K562 (cell line): ENCODE results near the gene CYSTM1. TPM values are rescaled to one million over a fixed set of nuclear protein-coding genes. Genes with fewer than 3 reads are reported as not detected.

Source experiments
- ATF7 ChIP-seq: fragments of 450-650 bp; IDR thresholded peaks from 2 replicates; pipeline ENCODE4 v1.7.1; 2014; ENCODE audit warnings: mild to moderate bottlenecking, moderate library complexity
- TGIF2 ChIP-seq: sonication (generic); formaldehyde crosslinking; IDR thresholded peaks from 2 replicates; pipeline ENCODE4 v1.8.1; 2022; ENCODE audit warnings: mild to moderate bottlenecking, missing genetic modification reagents, moderate library complexity
- polyA plus RNA-seq, 8 experiments: library from polyadenylated mRNA; depleted of rRNA in 4 of 8; stranded (reverse) in 5 of 8; unstranded in 3 of 8; fragments of >200 nt; fragmentation: Nextera tagmentation in 2 of 8; fragmentation: Illumina TruSeq in 1 of 8; extraction: Ambion mirVana in 2 of 8; extraction: Trizol in 1 of 8; gene quantifications; 2 replicates each; pipeline versions ENCODE4 v1.2.1 to v1.2.3, GENCODE V29; 2011 to 2014; ENCODE audit warnings: inconsistent platforms in 1 of 8, missing spikeins in 1 of 8
- total RNA-seq, 7 experiments: library from RNA; depleted of rRNA in 6 of 7; stranded (reverse); fragments of >200 nt in 6 of 7; fragmentation: Illumina TruSeq in 2 of 7; extraction: Trizol in 2 of 7; gene quantifications; 2 replicates each; pipeline versions ENCODE4 v1.2.1 to v1.2.3, GENCODE V29; 2011 to 2021; ENCODE audit warnings: low replicate concordance in 1 of 7
- TF ChIP-seq, protein P1 (sequence below), 2 experiments: fragments of 450-650 bp; formaldehyde crosslinking in 1 of 2; IDR thresholded peaks; 2 replicates each; pipeline versions ENCODE4 v1.4.0 to v1.6.1; 2014 to 2020; ENCODE audit warnings: mild to moderate bottlenecking in 2 of 2, borderline replicate concordance in 1 of 2, low read depth in 1 of 2

The CYSTM1 gene
- total and polyA plus RNA-seq, 9 of the 15 experiments (the other 6 are each of a cell fraction or from before 2014, with no cell fraction given) = 76.1 to 422 (median 108) TPM

DNA sequence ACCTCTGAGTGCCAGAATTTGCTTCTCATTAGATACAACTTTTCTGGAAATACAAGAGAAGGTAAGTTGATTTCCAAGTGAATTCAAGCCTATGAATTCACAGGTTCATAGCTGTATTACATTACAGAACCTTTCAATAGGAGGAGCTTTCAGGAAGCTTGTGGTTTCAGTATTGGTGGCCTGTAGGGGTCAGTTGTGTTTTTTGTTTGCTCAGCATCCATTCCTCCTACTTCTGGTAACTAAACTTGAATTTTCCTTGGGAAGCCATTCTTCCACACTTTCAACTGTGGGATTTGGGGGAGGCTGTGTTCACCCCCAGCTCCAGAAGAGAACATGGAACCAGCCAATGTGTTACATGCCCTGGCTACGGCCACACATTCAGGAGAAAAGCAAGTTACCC, 5.6 kb upstream of the CYSTM1 start (continued):
- TF ChIP-seq, protein P1, sequence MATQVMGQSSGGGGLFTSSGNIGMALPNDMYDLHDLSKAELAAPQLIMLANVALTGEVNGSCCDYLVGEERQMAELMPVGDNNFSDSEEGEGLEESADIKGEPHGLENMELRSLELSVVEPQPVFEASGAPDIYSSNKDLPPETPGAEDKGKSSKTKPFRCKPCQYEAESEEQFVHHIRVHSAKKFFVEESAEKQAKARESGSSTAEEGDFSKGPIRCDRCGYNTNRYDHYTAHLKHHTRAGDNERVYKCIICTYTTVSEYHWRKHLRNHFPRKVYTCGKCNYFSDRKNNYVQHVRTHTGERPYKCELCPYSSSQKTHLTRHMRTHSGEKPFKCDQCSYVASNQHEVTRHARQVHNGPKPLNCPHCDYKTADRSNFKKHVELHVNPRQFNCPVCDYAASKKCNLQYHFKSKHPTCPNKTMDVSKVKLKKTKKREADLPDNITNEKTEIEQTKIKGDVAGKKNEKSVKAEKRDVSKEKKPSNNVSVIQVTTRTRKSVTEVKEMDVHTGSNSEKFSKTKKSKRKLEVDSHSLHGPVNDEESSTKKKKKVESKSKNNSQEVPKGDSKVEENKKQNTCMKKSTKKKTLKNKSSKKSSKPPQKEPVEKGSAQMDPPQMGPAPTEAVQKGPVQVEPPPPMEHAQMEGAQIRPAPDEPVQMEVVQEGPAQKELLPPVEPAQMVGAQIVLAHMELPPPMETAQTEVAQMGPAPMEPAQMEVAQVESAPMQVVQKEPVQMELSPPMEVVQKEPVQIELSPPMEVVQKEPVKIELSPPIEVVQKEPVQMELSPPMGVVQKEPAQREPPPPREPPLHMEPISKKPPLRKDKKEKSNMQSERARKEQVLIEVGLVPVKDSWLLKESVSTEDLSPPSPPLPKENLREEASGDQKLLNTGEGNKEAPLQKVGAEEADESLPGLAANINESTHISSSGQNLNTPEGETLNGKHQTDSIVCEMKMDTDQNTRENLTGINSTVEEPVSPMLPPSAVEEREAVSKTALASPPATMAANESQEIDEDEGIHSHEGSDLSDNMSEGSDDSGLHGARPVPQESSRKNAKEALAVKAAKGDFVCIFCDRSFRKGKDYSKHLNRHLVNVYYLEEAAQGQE (IDR thresholded peaks at IDR 0.05; ENCODE audit: borderline replicate concordance) = peak; percentile 50; the same call in 1 of the 2 replicates
- TF ChIP-seq, protein P1 (CRISPR knock-in tag; IDR thresholded peaks at IDR 0.05; ENCODE audit: low read depth) = no peak
- TF ChIP-seq ATF7 (0 out of 2 replicates have a peak, but pooled peaks have one; percentile 16), TGIF2 (CRISPR knock-in tag) (no peak)
